HG02759 (cell line): ENCODE measurements around the gene ALOX5AP.

ENCODE experiments used
- ATAC-seq: cut with Tn5 transposase; IDR thresholded peaks from one replicate; pipeline ENCODE4 v1.9.1; 2021; ENCODE audit warnings: mild to moderate bottlenecking, moderate library complexity; ENCODE audit not compliant: unreplicated experiment

The ALOX5AP gene

DNA sequence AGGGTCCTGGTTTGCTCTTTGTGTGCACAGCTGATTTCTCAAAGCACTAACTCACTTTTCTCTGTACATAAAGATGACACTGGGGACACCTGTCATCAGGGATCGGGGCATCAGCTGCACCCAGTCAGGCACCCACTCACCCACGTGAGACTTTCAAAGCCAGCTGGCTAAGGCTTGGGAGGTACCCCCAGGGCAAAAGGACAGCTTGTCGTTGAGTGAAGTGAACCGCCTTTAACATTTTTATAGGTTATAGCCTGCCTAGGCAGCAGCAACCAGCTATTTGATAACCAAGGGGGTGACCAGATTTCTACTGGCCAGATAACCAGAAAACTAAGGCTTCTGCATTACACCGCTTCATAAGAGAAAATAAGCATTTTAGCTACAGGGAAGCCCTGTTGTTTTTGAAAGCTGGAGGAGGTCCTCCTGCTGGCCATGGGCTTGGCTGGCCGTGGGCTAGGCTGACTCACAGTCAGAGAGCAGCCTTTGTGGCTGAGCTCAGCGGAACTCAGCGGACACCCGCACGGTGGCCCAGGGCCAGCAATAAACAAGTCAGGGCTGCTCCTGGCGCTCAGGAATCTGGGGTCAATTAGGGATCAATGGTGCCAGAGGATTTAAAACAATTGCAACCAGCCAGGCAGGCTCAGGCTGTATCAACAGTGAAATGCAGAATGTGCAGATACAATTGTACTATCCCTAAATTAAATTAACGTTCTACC is 57.1 kb downstream of the ALOX5AP start:
- no peak for ATAC-seq

DNA sequence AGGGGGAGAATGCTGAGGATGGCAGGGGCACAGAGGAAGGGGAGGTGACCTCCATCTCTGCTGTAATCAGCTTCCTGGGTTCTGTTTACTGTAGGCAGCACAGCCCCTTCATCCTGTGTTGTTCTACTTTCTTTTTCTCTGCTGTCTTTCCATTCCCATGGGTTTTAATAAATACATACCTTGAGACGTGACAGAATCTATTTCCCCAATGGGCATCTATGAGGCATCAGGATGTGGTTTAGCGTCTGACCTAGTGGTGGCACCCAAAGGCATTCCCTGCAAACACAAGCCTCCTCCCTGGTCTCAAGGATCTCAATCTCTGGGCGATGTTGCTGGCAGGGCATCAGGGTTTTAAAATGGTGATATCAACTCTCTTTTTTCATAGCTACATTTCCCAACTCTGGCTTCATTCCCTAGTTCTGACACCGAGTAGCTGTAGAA is 60.8 kb downstream of the ALOX5AP start:
- ATAC-seq = peak; percentile 50

DNA sequence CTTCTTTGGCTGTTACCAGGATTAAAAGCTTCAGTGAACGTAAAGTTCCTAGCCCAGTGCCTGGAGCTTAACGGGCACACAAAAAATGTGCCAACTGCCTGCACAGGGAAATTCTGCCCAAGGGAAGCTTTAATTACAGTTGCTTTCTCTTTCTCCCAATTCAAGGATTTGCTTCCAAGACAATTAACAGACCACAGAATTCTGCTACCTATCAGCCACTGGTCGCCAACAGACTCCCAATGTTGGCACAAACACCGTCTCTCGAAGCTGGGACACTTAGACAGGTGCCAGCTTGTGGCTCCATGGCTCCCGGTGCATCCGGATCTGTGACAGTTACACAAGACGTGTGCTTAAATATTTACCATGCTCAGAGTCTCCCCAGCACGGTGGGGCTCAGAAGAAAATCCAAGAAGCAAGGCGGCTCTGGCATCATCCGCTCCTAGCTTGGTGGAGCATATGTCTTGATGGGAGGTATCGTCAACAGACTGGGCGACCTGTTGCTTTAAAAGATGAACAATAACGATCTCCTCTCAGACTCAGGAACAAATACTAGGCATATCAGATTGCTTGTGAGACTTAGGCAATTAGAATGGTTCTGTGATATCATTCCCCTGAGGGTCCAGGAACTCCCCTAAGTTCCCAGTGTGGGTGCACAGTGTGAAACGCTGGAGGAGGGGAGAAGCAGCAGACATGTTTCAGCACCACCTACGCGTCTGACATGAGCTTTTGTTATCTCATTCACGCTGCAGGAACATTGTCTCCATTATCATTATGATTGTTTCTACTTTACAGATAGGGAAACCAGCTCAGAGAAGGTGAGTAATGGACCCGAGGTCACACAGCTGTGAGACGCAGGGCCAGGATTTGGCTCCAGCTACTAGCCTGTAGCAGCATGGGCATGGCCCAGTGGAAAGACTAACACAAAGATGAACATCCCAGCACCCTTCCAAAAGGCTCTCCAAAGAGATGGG is 61.6 kb downstream of the ALOX5AP start:
- no peak for ATAC-seq

DNA sequence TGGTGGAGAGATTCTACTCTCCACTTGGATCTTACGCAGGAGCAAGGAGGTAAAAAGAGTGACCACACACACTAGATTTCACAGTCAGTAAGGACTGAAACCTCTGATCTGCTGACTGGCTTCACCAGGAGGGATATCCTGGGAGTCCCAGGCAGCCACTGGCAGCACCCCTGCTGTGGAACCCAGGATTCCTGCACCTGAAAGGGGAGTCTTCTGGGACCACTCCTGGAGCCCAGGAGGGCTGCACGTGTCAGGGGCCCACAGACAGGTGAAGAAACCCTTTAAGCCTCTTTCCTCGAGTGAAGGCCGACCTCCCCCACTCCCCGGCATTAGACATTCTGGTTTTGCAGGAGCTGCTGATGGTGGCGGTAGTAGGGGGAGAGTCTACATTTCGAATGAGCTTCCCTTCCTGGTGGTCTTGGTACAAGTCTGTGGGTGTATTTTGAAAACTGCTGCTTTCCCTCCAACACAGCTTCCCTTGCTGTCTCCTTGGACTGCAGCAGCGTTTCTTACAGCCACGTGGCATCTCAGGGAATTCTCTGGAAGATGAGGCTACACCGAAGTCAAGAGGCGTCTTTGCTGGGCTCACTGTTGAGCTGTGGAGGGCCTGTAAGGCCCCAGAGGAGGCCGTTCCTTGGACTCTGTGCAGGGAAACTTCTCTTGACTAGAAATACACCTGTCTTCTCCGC is 62.6 kb downstream of the ALOX5AP start:
- no peak for ATAC-seq

DNA sequence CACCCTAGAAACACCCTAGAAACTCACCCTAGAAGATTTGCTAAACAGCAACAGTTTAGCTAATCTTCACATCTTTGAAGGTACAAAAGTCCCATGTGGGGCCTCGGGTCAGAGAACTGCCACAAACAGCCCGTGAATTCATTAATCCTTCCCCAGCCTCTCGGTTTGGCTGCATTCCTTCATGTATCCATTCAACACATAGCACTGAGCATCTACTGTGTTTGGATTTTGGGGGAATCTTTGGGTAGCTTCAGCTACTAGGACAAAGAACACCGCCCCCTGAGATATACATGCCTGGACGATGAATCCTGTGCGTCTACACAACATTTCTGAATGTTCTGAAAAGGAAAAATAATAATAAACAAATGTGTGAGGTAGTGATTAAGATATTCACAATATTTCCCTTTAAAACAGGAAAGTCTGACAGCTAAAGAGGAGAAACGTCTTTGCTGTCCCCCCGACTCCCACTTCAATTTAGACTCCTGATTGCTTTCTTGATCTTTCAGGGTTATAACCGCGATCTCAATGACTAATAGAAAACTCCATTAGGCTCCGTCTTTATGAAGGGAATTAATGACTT is 63.5 kb downstream of the ALOX5AP start:
- ATAC-seq = no peak

DNA sequence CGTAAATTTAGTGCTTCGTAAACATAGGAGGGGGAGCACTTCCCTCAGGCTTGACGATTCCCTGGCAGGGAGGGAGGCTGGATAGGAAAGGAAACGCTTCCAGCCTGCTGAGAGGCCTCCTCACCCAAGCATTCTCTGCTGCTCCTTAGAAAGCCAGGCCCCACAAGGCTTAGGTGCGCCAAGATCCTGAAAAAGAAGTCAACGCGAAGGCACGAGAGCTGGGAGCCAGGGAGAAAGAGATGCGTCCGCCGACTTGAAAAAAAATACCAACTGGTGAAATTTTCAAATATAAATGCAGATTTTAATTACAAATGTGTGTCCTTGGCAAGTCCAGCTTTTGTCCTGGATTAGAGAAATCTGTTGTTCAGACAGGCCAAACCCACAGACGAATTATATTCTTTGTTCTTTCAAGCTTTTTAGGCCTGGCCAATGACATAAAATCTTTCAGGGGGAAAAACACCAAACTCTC is 64.0 kb downstream of the ALOX5AP start:
- no peak for ATAC-seq

DNA sequence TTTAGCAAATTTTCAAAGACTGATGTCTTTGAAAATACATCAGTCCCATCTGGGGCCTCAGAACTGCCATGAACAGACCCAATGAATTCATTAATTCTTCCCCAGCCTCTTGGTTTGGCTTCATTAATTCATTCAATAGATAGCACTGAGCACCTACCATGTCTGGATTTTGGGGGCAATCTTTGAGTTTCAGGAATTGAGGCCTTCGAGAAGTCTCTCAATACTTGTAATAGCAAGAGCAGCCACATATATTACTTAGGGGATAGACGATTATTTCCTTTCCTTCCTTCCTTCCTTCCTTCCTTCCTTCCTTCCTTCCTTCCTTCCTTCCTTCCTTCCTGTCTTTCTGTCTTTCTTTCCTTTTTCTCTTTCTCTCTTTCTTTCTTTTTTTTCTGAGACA is 64.8 kb downstream of the ALOX5AP start:
- ATAC-seq = no peak

DNA sequence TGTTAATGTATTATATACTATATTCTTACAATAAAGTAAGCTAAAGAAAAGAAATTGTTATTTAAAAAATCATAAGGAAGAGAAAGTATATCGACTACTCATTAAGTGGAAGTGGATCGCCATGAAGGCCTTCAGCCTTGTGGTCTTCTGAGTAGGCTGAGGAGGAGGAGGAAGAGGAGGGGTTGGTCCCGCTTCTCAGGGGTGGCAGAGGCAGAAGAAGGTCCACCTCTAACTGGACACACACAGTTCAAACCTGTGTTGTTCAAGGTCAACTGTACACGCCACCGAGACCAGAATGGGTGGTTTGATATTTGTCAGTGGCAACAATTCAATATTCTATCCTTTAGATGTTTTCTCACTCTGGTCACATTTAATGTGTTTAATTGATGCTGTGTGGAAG is 67.2 kb downstream of the ALOX5AP start:
- ATAC-seq = no peak

DNA sequence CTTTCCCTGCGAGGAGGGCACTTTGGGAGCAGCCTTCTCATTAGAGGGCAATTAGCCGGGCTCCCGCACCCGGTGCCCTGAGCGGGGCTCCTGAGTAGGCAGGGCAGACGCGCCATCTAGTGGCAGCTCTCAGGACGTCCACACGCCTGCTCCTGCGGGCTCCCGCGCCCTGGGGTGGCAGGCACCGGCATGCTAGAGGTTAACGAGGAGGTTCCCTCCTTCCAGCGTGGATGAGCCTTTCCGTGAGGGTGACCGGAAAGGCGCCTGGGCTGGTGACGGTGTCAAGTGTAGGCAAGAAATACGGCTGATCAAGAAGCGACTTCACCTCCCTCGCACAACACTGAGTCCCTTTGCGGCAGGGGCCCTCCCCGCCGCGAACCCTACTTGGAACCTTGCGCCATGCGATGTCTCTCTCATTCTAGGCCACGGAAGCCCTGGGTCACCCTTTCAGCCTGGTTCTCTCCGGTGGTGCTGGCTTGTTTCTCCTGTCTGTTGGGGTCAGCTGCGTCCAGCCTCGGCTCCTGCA is 67.7 kb downstream of the ALOX5AP start:
- ATAC-seq = peak; percentile 95

DNA sequence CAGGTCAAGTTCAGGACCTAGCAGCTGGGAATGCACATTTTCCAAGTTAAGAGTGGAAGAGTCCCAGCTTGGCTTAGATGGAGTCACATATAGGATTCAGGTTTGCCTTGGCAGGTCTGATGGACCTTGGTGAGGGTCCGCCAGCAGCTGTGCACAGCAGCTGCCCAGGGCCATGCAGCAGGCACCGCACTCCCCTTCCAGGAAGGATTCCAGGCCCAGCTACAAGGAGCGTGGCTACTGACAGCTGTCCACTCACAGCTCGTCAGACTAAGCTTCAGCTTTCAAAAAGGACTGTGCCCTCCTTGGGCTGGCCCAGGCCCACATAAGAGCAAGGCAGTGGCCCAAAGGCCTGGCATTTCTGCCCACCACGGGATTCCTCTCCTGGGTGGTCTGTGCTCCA is 68.4 kb downstream of the ALOX5AP start:
- no peak for ATAC-seq

DNA sequence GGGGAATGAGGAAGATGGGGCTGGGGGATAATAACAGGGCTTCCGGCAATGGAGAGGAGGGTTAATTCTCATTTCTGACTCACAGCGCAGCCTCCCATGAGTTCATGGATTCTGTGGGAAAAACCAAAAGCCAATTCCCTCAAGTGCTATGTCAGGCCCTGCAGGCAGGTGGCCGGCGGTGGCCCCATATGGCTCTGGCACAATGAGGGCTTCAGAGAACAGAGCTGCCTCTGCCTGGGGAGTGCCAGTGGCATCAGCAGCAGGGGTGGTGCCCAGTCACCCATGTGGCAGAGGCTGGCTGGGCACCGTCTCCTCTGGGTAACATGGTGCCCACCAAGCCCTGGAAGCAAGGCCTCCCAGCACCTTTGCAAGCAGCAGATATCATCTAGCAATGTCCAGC is 69.1 kb downstream of the ALOX5AP start:
- ATAC-seq = no peak

DNA sequence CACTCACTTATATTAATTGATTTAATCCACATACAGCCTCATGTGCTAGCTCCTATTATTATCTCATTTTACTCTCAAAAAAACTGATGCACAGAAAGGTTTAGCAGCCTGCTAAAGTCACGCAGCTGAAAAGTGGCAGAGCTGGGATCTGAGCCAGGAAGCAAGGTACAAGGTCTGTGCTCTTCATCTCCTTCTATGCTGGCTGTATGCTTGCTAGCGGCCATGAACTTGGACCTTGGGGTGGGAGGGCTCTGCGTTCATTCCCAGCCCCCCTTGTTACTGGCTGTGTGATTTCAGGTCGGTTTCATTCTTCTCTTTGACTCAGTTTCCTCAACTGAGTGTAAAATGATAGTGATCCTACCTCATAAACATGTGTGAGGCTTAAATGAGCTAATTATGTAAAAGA is 69.8 kb downstream of the ALOX5AP start:
- no peak for ATAC-seq

DNA sequence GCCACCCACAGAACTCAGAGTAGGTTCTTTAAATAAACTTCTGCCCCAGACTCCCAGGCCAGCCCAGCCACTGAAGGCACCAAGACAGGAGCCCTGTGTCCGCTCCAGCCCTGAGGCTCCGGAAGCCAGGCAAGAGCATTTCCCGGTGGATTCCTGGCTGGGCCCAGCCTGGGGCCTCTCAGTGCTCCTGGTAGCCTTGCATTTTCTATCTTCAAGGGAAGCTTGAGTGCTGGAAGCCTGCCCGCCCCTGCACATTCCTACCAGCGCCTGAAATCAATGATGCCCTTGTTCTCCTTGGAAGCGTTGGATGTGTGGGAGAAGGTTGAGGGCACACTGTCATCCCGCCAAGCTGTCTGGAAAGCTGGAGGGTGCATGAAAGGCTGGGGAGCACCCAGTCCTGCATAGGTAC is 70.3 kb downstream of the ALOX5AP start:
- ATAC-seq = no peak

DNA sequence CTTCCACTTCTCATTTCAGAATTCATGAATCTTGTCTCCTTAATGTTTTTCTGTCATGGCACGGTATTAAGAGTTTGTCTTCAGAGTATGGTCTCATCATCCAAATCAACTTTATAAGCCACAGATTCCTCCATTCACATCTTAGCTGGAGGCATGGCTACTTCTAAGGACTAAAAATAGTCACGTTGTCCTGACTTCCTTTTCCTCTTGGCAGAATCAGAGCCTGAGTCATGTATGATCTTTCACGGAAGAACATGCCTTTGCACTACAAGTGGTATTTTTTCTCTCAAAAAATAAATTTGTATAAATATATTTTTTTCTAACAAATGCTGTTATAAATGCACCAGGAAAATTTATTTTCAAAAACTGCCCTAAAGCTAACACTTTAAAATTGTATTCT is 71.4 kb downstream of the ALOX5AP start:
- no peak for ATAC-seq

DNA sequence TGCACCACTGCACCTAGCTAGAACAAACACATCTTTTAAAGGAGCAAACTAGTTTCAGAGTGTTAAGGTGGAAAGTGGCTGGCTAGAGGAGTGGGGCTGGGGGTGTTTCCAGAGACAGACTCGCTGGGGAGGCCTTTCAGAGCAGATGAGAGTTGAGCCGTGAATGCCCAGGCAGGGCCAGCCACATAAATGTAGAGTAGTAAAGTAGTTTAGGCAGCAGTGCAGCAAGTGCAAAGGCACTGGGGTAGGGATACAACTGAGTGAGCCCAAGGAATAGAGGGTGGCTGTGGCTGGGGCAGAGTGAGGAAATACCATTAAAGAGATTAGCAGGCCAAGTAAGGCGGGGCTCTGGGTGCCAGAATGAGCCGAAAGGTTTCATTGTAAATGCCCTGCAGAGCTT is 72.0 kb downstream of the ALOX5AP start:
- ATAC-seq = no peak

DNA sequence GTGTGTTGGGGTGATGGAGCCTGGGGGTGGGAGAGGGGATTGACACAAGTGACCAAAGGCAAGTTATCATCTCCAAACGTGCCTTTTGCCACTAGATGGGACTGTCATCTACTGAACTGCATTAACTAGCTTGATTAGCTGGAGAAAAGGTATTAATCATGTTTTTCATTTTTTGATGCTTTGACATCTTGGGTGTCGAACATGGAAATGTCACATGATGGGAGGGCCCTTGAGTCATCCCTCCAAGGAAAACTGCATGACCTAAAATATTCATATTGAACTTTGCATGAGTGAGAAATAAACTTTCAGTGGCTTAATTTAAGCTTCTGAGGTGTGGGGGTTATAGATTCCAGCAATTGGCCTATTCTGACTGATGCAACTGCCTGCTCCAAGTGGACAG is 73.3 kb downstream of the ALOX5AP start:
- ATAC-seq = no peak

DNA sequence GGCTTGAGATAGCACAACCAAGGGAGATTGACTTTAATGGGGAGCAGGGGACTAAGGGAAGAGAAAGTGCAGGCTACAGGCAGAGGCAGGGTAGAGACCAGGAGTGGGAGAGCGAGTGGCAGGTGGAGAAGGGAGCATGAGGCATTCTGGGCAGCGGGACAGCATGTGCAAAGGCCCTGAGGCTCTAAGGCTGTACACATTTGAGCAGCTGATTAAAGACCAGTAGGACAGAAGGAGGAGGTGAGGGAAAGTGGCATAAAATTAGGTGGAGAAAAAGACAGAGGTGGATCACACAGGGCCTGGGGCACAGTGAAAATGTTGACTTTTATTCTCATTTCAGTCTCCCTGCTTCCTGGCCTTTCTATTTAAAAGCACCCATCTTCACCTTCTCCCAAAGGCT is 74.4 kb downstream of the ALOX5AP start:
- no peak for ATAC-seq

DNA sequence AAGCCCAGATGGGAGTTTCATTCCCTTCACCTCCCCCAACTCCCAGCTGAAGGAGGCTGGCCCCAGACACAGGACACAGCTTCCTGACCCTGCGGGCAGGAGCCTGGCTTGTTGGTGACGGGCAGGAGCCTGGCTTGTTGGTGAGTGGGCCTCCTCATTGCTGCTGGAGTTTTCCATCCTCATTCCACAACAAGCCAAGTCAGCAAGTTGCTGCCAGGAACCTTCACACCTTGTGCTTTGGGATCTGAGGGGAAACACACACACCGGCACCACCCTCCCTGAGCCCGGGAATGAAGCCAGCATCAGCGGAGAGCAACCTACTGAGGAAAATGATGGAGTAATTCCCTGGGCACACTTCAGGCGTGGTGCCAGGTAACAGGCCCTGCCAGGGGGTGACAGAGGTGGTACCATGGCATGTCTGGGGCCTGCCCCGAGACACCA is 74.9 kb downstream of the ALOX5AP start:
- no peak for ATAC-seq

DNA sequence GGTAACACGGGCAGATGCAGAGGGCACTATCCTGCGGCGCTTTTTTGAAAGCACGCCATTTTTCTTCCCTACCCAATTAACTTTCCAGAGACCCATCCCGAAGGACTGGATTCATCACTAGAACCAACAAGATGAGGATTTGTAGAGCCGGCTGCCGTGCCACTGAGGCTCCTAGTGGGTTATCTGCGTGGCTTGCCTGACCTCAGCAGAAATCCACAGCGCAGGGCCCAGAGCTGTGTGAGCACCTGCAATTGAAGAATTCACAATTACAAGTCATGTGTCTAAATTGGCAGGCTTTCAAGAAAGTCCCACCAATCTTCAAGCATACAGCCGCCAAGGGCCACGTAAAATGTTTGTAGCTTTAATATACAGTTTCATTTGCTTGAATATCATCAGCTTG is 75.5 kb downstream of the ALOX5AP start:
- no peak for ATAC-seq
